DND-41 (cell line): ENCODE data around the gene IL1RAP.

Source experiments
- ATAC-seq: fragments of 200-7000 bp; cut with Tn5 transposase; 3 replicates; pipeline ENCODE4 v1.9.1; 2021; ENCODE audit warnings: low read depth; ENCODE audit not compliant: insufficient read depth
- DNase-seq: peaks from one replicate; pipeline ENCODE4 v3.0.0-alpha.2; 2020
- H2AFZ ChIP-seq: 2 replicates; pipeline ENCODE4 v1.6.0; 2012; ENCODE audit warnings: low read depth, low read length
- H3K27ac ChIP-seq: 2 replicates; pipeline ENCODE4 v1.5.1; 2012; ENCODE audit warnings: low read length, inconsistent platforms
- H3K27me3 ChIP-seq: fragments of 200-600 bp; sonication (generic); 2 replicates; pipeline ENCODE4 v1.6.0; 2012; ENCODE audit warnings: low read length, mild to moderate bottlenecking, inconsistent platforms; ENCODE audit not compliant: insufficient read depth, poor library complexity
- H3K36me3 ChIP-seq: 2 replicates; pipeline ENCODE4 v1.5.1; 2012; ENCODE audit warnings: low read length, inconsistent platforms; ENCODE audit not compliant: insufficient read depth
- H3K4me1 ChIP-seq: 2 replicates; pipeline ENCODE4 v1.5.1; 2012; ENCODE audit warnings: mild to moderate bottlenecking, low read length; ENCODE audit not compliant: insufficient read depth
- H3K4me2 ChIP-seq: 2 replicates; pipeline ENCODE4 v1.6.0; 2012; ENCODE audit warnings: mild to moderate bottlenecking, moderate library complexity, low read length, inconsistent platforms; ENCODE audit not compliant: insufficient read depth
- H3K4me3 ChIP-seq, 2 experiments: fragments of 200-600 bp in 1 of 2; shearing (Covaris generic) in 1 of 2; 2 replicates each; pipeline ENCODE4 v1.5.1; 2012 to 2016; ENCODE audit warnings: inconsistent platforms in 2 of 2, low read length in 2 of 2, mild to moderate bottlenecking in 2 of 2, low read depth in 1 of 2, moderate library complexity in 1 of 2
- H3K79me2 ChIP-seq: 2 replicates; pipeline ENCODE4 v1.6.0; 2012; ENCODE audit warnings: low read length, inconsistent platforms; ENCODE audit not compliant: insufficient read depth
- H3K9ac ChIP-seq: 2 replicates; pipeline ENCODE4 v1.6.0; 2012; ENCODE audit warnings: low read depth, mild to moderate bottlenecking, inconsistent platforms, low read length, moderate library complexity
- H3K9me3 ChIP-seq: 2 replicates; pipeline ENCODE4 v1.5.1; 2012; ENCODE audit warnings: low read length, moderate library complexity, mild to moderate bottlenecking, inconsistent platforms; ENCODE audit not compliant: insufficient read depth, severe bottlenecking
- H4K20me1 ChIP-seq: 2 replicates; pipeline ENCODE4 v1.6.0; 2012; ENCODE audit warnings: low read length; ENCODE audit not compliant: insufficient read depth
- CTCF ChIP-seq: IDR thresholded peaks from 2 replicates; pipeline ENCODE4 v1.5.1; 2012; ENCODE audit warnings: borderline replicate concordance, low read length, moderate library complexity, mild to moderate bottlenecking; ENCODE audit not compliant: poor library complexity, severe bottlenecking; ENCODE audit errors: extremely low read depth
- EZH2 ChIP-seq: IDR thresholded peaks from 3 replicates; pipeline ENCODE4 v1.6.1; 2012; ENCODE audit warnings: borderline replicate concordance, low read depth, mild to moderate bottlenecking, moderate library complexity, low read length, inconsistent platforms; ENCODE audit not compliant: severe bottlenecking

IL1RAP gene

DNA sequence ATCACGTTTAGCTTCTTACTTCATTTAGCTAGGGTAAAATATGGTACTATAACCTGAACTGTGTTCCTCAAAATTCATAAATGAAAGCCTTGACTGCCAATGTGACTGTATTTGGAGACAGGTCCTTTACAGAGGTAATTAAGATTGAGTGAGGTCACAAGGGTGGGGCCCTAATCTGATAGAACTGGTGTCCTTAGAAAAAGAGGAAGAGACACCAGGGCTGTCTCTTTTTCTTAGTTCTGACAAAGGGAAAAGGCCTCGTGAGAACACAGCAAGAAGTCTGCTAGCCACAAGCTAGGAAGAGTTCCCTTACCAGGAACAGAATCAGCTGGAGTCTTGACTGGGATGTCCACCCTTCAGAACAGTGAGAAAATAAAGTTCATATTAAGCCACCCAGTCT is 185.9 kb downstream of the IL1RAP start:
- no peak for TF ChIP-seq EZH2
- no peak for TF ChIP-seq CTCF
- H3K4me3 ChIP-seq: no peak overlapping the region
- H3K9ac ChIP-seq: no peak overlapping the region
- no peak for ATAC-seq
- H3K27ac ChIP-seq: no peak overlapping the region
- H4K20me1 ChIP-seq: no peaks in the 10 kb centered on the region
- no peak for DNase-seq
- no peak overlapping the region for H2AFZ ChIP-seq
- H3K9me3 ChIP-seq: no peaks in the 10 kb centered on the region
- no peaks in the 10 kb centered on the region for H3K27me3 ChIP-seq
- H3K79me2 ChIP-seq: no peaks in the 10 kb centered on the region
- H3K36me3 ChIP-seq: no peaks in the 10 kb centered on the region
- H3K4me2 ChIP-seq: no peak overlapping the region
- no peaks in the 10 kb centered on the region for H3K4me1 ChIP-seq

- DNase-seq: no peak
- H2AFZ ChIP-seq: no peak overlapping the region
- H3K4me2 ChIP-seq: no peak overlapping the region
- H4K20me1 ChIP-seq: no peaks in the 10 kb centered on the region
- no peak overlapping the region for H3K27ac ChIP-seq
- no peaks in the 10 kb centered on the region for H3K36me3 ChIP-seq
- H3K9ac ChIP-seq: no peak overlapping the region
- ATAC-seq: no peak
- H3K79me2 ChIP-seq: no peaks in the 10 kb centered on the region
- no peaks in the 10 kb centered on the region for H3K4me1 ChIP-seq
- TF ChIP-seq EZH2 (no peak), CTCF (peak; percentile 44)
- no peaks in the 10 kb centered on the region for H3K27me3 ChIP-seq
- no peaks in the 10 kb centered on the region for H3K9me3 ChIP-seq
- H3K4me3 ChIP-seq: no peak overlapping the region
Observed at GRCh38 chr3:190701096-190701532, 187.2 kb downstream of the IL1RAP start.

DNA sequence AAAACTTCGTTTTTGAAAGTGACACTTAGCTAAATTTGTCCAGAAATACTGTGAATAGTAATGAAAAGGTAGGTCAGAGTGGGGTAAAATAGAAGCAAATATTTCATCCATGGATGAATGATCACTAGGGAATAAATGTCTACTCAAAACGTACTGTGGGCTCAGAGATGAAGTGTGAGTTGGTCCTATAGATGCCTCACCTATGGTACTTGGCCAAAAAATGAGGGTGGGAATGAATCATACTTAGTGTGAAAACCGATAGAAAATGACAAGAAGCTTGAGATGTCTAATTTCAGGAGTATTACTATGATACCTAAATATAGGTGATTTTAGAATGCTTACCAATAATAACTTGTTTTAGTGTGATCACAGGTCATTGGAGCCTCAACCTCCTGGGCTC is 192.7 kb downstream of the IL1RAP start:
- TF ChIP-seq CTCF (no peak), EZH2 (no peak)
- no peaks in the 10 kb centered on the region for H4K20me1 ChIP-seq
- no peaks in the 10 kb centered on the region for H3K79me2 ChIP-seq
- H3K4me3 ChIP-seq: no peak overlapping the region
- H3K27ac ChIP-seq: no peak overlapping the region
- H3K9me3 ChIP-seq: no peaks in the 10 kb centered on the region
- no peak overlapping the region for H3K4me2 ChIP-seq
- ATAC-seq (no peak), DNase-seq (no peak)
- no peak overlapping the region for H3K9ac ChIP-seq
- H3K27me3 ChIP-seq: no peaks in the 10 kb centered on the region
- no peaks in the 10 kb centered on the region for H3K36me3 ChIP-seq
- no peak overlapping the region for H2AFZ ChIP-seq
- H3K4me1 ChIP-seq: no peaks in the 10 kb centered on the region
